WTC11 (cell line): Measurements from ENCODE around the gene PROB1. TPM values are rescaled to one million over a fixed set of nuclear protein-coding genes. Genes with fewer than 3 reads are reported as not detected.

ENCODE experiments used
- AR ChIP-seq: fragments of 250-450 bp; sonication (Bioruptor Pico); IDR thresholded peaks from 2 replicates; pipeline ENCODE4 v1.9.0; 2021; ENCODE audit warnings: mild to moderate bottlenecking
- ERG ChIP-seq: fragments of 250-450 bp; sonication (Bioruptor Pico); IDR thresholded peaks from 2 replicates; pipeline ENCODE4 v1.8.0; 2021; ENCODE audit warnings: mild to moderate bottlenecking
- ETV6 ChIP-seq: sonication (generic); formaldehyde crosslinking; IDR thresholded peaks from 2 replicates; pipeline ENCODE4 v1.8.1; 2022; ENCODE audit warnings: mild to moderate bottlenecking, missing genetic modification reagents
- FOXK1 ChIP-seq: sonication (generic); formaldehyde crosslinking; IDR thresholded peaks from 2 replicates; pipeline ENCODE4 v1.8.0; 2022; ENCODE audit warnings: mild to moderate bottlenecking, moderate library complexity, missing genetic modification reagents
- FOXP4 ChIP-seq: sonication (generic); formaldehyde crosslinking; IDR thresholded peaks from 2 replicates; pipeline ENCODE4 v1.8.0; 2022; ENCODE audit warnings: mild to moderate bottlenecking, missing genetic modification reagents
- GABPB1 ChIP-seq: sonication (generic); formaldehyde crosslinking; IDR thresholded peaks from 2 replicates; pipeline ENCODE4 v1.8.1; 2023; ENCODE audit warnings: mild to moderate bottlenecking, missing genetic modification reagents
- HMGXB4 ChIP-seq: sonication (generic); formaldehyde crosslinking; IDR thresholded peaks from 2 replicates; pipeline ENCODE4 v1.8.1; 2023; ENCODE audit warnings: mild to moderate bottlenecking, moderate library complexity, missing genetic modification reagents
- JAZF1 ChIP-seq: fragments of 250-450 bp; sonication (Bioruptor Pico); IDR thresholded peaks from 2 replicates; pipeline ENCODE4 v1.9.0; 2021; ENCODE audit warnings: moderate library complexity, mild to moderate bottlenecking, inconsistent platforms
- JUN ChIP-seq: sonication (generic); formaldehyde crosslinking; IDR thresholded peaks from 2 replicates; pipeline ENCODE4 v1.8.0; 2023; ENCODE audit warnings: mild to moderate bottlenecking, missing genetic modification reagents
- MXD4 ChIP-seq: fragments of 250-450 bp; sonication (Bioruptor Pico); IDR thresholded peaks from 2 replicates; pipeline ENCODE4 v1.8.0; 2021; ENCODE audit warnings: mild to moderate bottlenecking, moderate library complexity, borderline replicate concordance
- NFE2L1 ChIP-seq: sonication (generic); formaldehyde crosslinking; IDR thresholded peaks from 2 replicates; pipeline ENCODE4 v1.8.1; 2023; ENCODE audit warnings: missing genetic modification reagents
- NR2C2 ChIP-seq: sonication (generic); formaldehyde crosslinking; IDR thresholded peaks from 2 replicates; pipeline ENCODE4 v1.8.0; 2022; ENCODE audit warnings: mild to moderate bottlenecking, missing genetic modification reagents
- SMAD4 ChIP-seq: sonication (generic); formaldehyde crosslinking; IDR thresholded peaks from 2 replicates; pipeline ENCODE4 v1.8.0; 2022; ENCODE audit warnings: mild to moderate bottlenecking, missing genetic modification reagents
- TEAD1 ChIP-seq: sonication (generic); formaldehyde crosslinking; IDR thresholded peaks from 2 replicates; pipeline ENCODE4 v1.8.0; 2022; ENCODE audit warnings: mild to moderate bottlenecking, missing genetic modification reagents
- ZMAT4 ChIP-seq: fragments of 250-450 bp; sonication (Bioruptor Pico); IDR thresholded peaks from 2 replicates; pipeline ENCODE4 v1.9.0; 2021; ENCODE audit warnings: mild to moderate bottlenecking
- ZNF263 ChIP-seq: sonication (generic); formaldehyde crosslinking; IDR thresholded peaks from 2 replicates; pipeline ENCODE4 v1.8.1; 2022; ENCODE audit warnings: low read depth, mild to moderate bottlenecking, moderate library complexity, missing genetic modification reagents
- ZNF396 ChIP-seq: fragments of 250-450 bp; sonication (Bioruptor Pico); IDR thresholded peaks from 2 replicates; pipeline ENCODE4 v1.8.0; 2021; ENCODE audit warnings: mild to moderate bottlenecking, moderate library complexity, borderline replicate concordance
- ZNF423 ChIP-seq: fragments of 250-450 bp; sonication (Bioruptor Pico); IDR thresholded peaks from 2 replicates; pipeline ENCODE4 v2.1.2; 2022; ENCODE audit warnings: mild to moderate bottlenecking, moderate library complexity
- ZNF425 ChIP-seq: fragments of 250-450 bp; sonication (Bioruptor Pico); conservative IDR thresholded peaks from 2 replicates; pipeline ENCODE4 v1.9.0; 2021; ENCODE audit warnings: mild to moderate bottlenecking
- ZNF512 ChIP-seq: sonication (generic); formaldehyde crosslinking; IDR thresholded peaks from 2 replicates; pipeline ENCODE4 v1.8.1; 2022; ENCODE audit warnings: missing genetic modification reagents, borderline replicate concordance
- ZNF532 ChIP-seq: fragments of 250-450 bp; sonication (Bioruptor Pico); IDR thresholded peaks from 2 replicates; pipeline ENCODE4 v1.9.0; 2021; ENCODE audit warnings: mild to moderate bottlenecking, borderline replicate concordance
- total RNA-seq: library from RNA; stranded (reverse); gene quantifications from 3 replicates; pipeline ENCODE4 v1.2.3, GENCODE V29; 2021

The PROB1 gene
- total RNA-seq, 1 experiment from 2014 or later: 2.5 TPM

GRCh38 chr5:139392678-139393496 lies 2.0 kb downstream of the PROB1 start (continued):
- TF ChIP-seq AR (CRISPR knock-in tag) (no peak), JAZF1 (CRISPR knock-in tag) (no peak), HMGXB4 (peak; percentile 98), ZNF396 (CRISPR knock-in tag) (no peak), ZNF423 (peak; percentile 31; the same call in 1 of the 2 replicates), FOXK1 (CRISPR knock-in tag) (peak; percentile 56; the same call in 1 of the 2 replicates), ZNF512 (CRISPR knock-in tag) (no peak), ERG (no peak), ZNF263 (no peak), NR2C2 (CRISPR knock-in tag) (no peak), NFE2L1 (no peak), MXD4 (CRISPR knock-in tag) (no peak), FOXP4 (CRISPR knock-in tag) (peak; percentile 72), SMAD4 (CRISPR knock-in tag) (no peak), JUN (CRISPR knock-in tag) (no peak), ZNF532 (CRISPR knock-in tag) (no peak), ETV6 (CRISPR knock-in tag) (peak; percentile 78; the same call in 1 of the 2 replicates), ZNF425 (no peak), ZMAT4 (no peak), TEAD1 (CRISPR knock-in tag) (peak; percentile 74; the same call in 1 of the 2 replicates), GABPB1 (CRISPR knock-in tag) (no peak)
